ENCODE results near the gene GSTT4. TPM values are rescaled to one million over a fixed set of nuclear protein-coding genes. Genes with fewer than 3 reads are reported as not detected.

GSTT4 gene
- total and polyA plus RNA-seq, 7 donors, result not detected

DNA sequence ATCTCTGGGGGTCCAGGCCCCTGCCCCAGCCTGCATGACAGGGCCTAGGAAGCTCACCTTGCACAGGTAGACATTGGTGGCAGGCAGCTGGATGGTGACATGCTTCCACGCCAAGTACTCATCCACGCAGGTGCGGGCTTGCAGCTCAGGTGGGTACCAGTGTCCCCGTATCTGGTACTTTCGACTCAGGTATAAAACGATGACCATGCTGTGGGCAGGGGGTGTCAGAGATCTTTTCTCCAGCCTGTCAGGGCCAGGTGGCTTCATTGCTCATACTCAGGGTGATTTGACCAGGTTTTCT lies 1.6 kb upstream of the GSTT4 start:
- TF ChIP-seq, protein P1, sequence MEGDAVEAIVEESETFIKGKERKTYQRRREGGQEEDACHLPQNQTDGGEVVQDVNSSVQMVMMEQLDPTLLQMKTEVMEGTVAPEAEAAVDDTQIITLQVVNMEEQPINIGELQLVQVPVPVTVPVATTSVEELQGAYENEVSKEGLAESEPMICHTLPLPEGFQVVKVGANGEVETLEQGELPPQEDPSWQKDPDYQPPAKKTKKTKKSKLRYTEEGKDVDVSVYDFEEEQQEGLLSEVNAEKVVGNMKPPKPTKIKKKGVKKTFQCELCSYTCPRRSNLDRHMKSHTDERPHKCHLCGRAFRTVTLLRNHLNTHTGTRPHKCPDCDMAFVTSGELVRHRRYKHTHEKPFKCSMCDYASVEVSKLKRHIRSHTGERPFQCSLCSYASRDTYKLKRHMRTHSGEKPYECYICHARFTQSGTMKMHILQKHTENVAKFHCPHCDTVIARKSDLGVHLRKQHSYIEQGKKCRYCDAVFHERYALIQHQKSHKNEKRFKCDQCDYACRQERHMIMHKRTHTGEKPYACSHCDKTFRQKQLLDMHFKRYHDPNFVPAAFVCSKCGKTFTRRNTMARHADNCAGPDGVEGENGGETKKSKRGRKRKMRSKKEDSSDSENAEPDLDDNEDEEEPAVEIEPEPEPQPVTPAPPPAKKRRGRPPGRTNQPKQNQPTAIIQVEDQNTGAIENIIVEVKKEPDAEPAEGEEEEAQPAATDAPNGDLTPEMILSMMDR (IDR thresholded peaks at IDR 0.05), result no peak
- Histone ChIP-seq H3K36me3 (ENCODE audit: insufficient read depth in 1 of 2, low read depth in 1 of 2) (no peaks in the 10 kb centered on the region), H3K4me3 (no peak overlapping the region), H3K27ac (no peak overlapping the region), H3K27me3 (ENCODE audit: insufficient read depth in 3 of 3, low read length in 2 of 3) (no peaks in the 10 kb centered on the region), H3K9me3 (no peaks in the 10 kb centered on the region), H3K4me1 (peaks cover 4% of the 10 kb centered on the region)
- WGBS, 3 donors, result 88 to 95% (median 89%) methylated on average over 6 of the region's 6 CpGs
- ATAC-seq (no peak), DNase-seq (no peak)
- intact Hi-C loops (cut with DNase I), result loop anchor here in 1 of 2 donors (5.0 kb wide), 1 partner anchor 70 kb away; no protein-coding TSS in a partner anchor

GRCh38 chr22:24006207-24006913 lies 1.1 kb upstream of the GSTT4 start:
- no peak overlapping the region for H3K4me3 ChIP-seq
- H3K9me3 ChIP-seq, result no peaks in the 10 kb centered on the region
- ATAC-seq (no peak), DNase-seq (peak in 1 of 2 donors; percentile 45)
- no peak overlapping the region for H3K27ac ChIP-seq
- TF ChIP-seq, protein P1 (IDR thresholded peaks at IDR 0.05), result no peak
- 67 to 92% (median 79%) methylated on average over 10 of the region's 10 CpGs for WGBS, 3 donors
- no peaks in the 10 kb centered on the region for H3K27me3 ChIP-seq (ENCODE audit: insufficient read depth in 3 of 3, low read length in 2 of 3)
- no peaks in the 10 kb centered on the region for H3K36me3 ChIP-seq (ENCODE audit: insufficient read depth in 1 of 2, low read depth in 1 of 2)
- H3K4me1 ChIP-seq, result peaks cover 4% of the 10 kb centered on the region
- intact Hi-C loops (cut with DNase I), result loop anchor here in 1 of 2 donors (5.0 kb wide), 1 partner anchor 69 kb away; no protein-coding TSS in a partner anchor

DNA sequence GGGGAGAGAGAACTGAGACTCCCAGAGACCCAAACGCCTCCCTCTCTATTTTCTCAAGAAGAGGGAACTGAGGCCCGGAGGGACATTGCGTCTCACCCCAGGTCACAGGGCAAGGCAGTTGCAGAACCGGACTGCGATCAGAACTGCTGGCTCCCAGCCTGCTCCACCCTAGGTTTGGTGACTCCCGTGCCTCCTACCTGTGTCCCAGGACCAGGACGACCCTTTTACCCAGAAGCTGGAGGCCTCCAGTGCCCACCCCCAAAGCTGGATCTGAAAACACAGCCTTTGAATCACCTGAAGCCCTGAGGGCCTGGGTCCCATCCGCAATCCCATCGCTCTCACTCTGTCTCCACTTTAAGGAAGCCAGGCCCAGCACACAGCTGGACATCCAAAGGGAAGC lies 1.4 kb downstream of the GSTT4 start:
- H3K4me3 ChIP-seq, result no peak overlapping the region
- WGBS, 3 donors, result 79 to 89% (median 83%) methylated on average over 9 of the region's 9 CpGs
- no peaks in the 10 kb centered on the region for H3K27me3 ChIP-seq (ENCODE audit: insufficient read depth in 3 of 3, low read length in 2 of 3)
- intact Hi-C loops (cut with DNase I), result loop anchor here in 1 of 2 donors (5.0 kb wide), 1 partner anchor 153 kb away; no protein-coding TSS in a partner anchor
- no peaks in the 10 kb centered on the region for H3K9me3 ChIP-seq
- TF ChIP-seq, protein P1 (IDR thresholded peaks at IDR 0.05), result no peak
- H3K27ac ChIP-seq, result no peak overlapping the region
- DNase-seq (peak in 1 of 2 donors; percentile 41), ATAC-seq (no peak)
- peaks cover 4% of the 10 kb centered on the region for H3K4me1 ChIP-seq
- H3K36me3 ChIP-seq (ENCODE audit: insufficient read depth in 1 of 2, low read depth in 1 of 2), result no peaks in the 10 kb centered on the region

GRCh38 chr22:24002851-24003250 lies 2.4 kb downstream of the GSTT4 start:
- no peak overlapping the region for H3K27ac ChIP-seq
- peaks cover 4% of the 10 kb centered on the region for H3K4me1 ChIP-seq
- DNase-seq (no peak), ATAC-seq (no peak)
- TF ChIP-seq, protein P1 (IDR thresholded peaks at IDR 0.05), result no peak
- H3K27me3 ChIP-seq (ENCODE audit: insufficient read depth in 3 of 3, low read length in 2 of 3), result no peaks in the 10 kb centered on the region
- no peaks in the 10 kb centered on the region for H3K36me3 ChIP-seq (ENCODE audit: insufficient read depth in 1 of 2, low read depth in 1 of 2)
- H3K4me3 ChIP-seq, result no peak overlapping the region
- WGBS, 3 donors, result 75 to 85% (median 84%) methylated on average over 5 of the region's 5 CpGs
- no peaks in the 10 kb centered on the region for H3K9me3 ChIP-seq
- intact Hi-C loops (cut with DNase I), result loop anchor here in 1 of 2 donors (5.0 kb wide), 1 partner anchor 154 kb away; no protein-coding TSS in a partner anchor
